NT2/D1 (cell line): Measurements from ENCODE around the gene PSAP.

Experiments used
- DNase-seq: peaks from one replicate; pipeline ENCODE4 v3.0.0-alpha.2; 2011; ENCODE audit warnings: low read depth, low spot score
- H3K27me3 ChIP-seq: 2 replicates; pipeline ENCODE4 v1.6.0; 2011; ENCODE audit warnings: mild to moderate bottlenecking; ENCODE audit not compliant: insufficient read length, insufficient read depth
- H3K36me3 ChIP-seq: 2 replicates; pipeline ENCODE4 v1.6.1; 2011; ENCODE audit warnings: mild to moderate bottlenecking, low read length, mixed read lengths; ENCODE audit not compliant: insufficient read depth, insufficient read length
- H3K4me1 ChIP-seq: 2 replicates; pipeline ENCODE4 v1.5.1; 2011; ENCODE audit not compliant: insufficient read depth, insufficient read length
- H3K4me3 ChIP-seq: 2 replicates; pipeline ENCODE4 v1.5.1; 2011; ENCODE audit warnings: low read depth; ENCODE audit not compliant: insufficient read length
- H3K9ac ChIP-seq: 2 replicates; pipeline ENCODE4 v1.6.0; 2011; ENCODE audit warnings: low read depth; ENCODE audit not compliant: insufficient read length
- H3K9me3 ChIP-seq: 2 replicates; pipeline ENCODE4 v1.5.1; 2011; ENCODE audit warnings: mild to moderate bottlenecking, low read length; ENCODE audit not compliant: insufficient read depth
- SUZ12 ChIP-seq: IDR thresholded peaks from 2 replicates; pipeline ENCODE4 v1.6.1; 2011; ENCODE audit not compliant: insufficient read length, insufficient read depth; ENCODE audit errors: extremely low read depth
- YY1 ChIP-seq: IDR thresholded peaks from 2 replicates; pipeline ENCODE4 v1.6.1; 2011; ENCODE audit not compliant: insufficient read length, insufficient read depth
- ZNF274 ChIP-seq: IDR thresholded peaks from 2 replicates; pipeline ENCODE4 v1.6.1; 2011; ENCODE audit warnings: mild to moderate bottlenecking, low read depth, low read length

The PSAP gene

DNA sequence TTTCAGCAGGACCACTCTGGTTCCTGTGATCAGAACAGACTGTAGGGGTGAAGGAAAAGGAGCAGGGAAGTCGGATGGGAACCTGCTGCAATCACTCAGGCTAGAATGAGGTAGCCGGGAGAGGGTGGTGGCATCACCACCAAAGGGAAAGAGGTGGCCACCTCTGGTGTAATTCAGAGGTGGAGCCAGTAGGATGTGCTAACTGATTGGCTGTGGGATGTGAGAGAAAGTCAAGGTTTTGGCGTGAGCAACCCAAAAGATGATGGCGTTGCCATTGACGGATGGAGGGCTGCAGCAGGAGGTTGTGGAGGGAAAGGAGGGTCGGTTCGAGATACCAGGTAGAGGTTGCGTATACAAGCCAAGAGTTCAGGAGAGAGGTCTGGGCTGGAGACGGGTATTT is 70.3 kb downstream of the PSAP start:
- Histone ChIP-seq H3K4me3 (no peak overlapping the region), H3K4me1 (peaks cover 9% of the 10 kb centered on the region), H3K9ac (no peak overlapping the region), H3K27me3 (no peaks in the 10 kb centered on the region), H3K9me3 (no peaks in the 10 kb centered on the region; the same call in 1 of the 2 replicates), H3K36me3 (no peaks in the 10 kb centered on the region)
- DNase-seq: no peak
- TF ChIP-seq SUZ12 (no peak), ZNF274 (no peak)

- TF ChIP-seq ZNF274 (no peak), SUZ12 (no peak), YY1 (no peak)
- no peak overlapping the region for H3K9ac ChIP-seq
- no peaks in the 10 kb centered on the region for H3K27me3 ChIP-seq
Measured at GRCh38 chr10:71780156-71780555, 70.9 kb downstream of the PSAP start.

DNA sequence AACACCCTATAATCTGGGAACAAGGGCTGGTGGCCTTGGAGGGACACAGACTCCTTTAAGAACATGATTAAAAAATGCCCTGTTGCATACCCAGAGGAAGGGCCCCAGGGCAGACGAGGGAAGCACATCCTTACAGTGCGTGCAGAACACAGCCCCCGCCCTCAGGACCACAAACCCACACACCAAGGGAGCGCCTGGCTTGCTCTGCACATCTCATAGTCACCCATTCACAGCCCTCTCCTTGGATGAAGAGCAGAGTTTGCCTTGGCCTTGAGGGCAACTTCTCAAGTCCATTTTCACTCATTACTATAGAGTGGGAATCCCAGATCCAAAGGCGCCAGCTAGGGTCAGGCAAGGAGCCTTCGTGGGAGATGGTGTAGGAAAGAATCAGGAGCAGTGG is 71.4 kb downstream of the PSAP start:
- H3K4me3 ChIP-seq: no peak overlapping the region
- H3K9me3 ChIP-seq: no peaks in the 10 kb centered on the region; the same call in 1 of the 2 replicates
- H3K27me3 ChIP-seq: peaks cover 4% of the 10 kb centered on the region
- H3K4me1 ChIP-seq: peaks cover 9% of the 10 kb centered on the region
- H3K36me3 ChIP-seq: no peaks in the 10 kb centered on the region
- no peak for DNase-seq
- TF ChIP-seq ZNF274 (no peak), YY1 (no peak), SUZ12 (no peak)
- H3K9ac ChIP-seq: no peak overlapping the region

More at GRCh38 chr10:71780156-71780555, 70.9 kb downstream of the PSAP start:
- Histone ChIP-seq H3K36me3 (no peaks in the 10 kb centered on the region), H3K4me1 (peaks cover 9% of the 10 kb centered on the region), H3K4me3 (no peak overlapping the region), H3K9me3 (no peaks in the 10 kb centered on the region; the same call in 1 of the 2 replicates)
- DNase-seq: no peak

DNA sequence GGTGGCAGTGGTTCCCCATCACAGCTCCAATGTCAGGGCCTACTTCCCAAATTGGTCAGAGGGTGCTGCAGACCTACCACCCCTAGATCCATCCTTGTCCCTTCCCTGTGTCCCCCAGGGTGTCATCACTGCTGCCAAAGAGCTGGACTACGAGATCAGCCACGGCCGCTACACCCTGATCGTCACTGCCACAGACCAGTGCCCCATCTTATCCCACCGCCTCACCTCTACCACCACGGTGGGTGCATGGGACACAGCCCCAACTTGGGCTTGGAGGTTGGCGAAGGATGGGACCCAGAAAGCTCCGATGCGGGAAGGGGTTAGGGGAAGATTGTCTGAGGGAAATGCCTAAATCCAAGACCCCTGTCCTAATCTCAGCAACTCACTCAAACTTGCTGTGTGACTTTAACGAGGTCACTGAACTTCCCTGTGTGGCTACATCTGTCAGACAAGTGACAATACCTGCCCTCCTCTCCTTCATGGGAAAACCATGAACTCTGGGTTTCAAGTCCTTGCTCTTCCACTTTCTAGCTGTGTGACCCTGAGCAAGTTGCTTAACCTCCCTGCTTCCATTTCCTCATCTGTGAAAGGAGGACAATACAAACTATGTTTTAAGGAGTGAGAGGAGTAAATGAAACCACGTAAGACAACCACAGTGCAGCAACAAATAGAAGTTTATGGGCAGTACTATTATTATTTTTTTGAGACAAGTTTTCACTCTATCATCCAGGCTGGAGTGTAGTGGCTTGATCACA is 72.8 kb downstream of the PSAP start:
- H3K27me3 ChIP-seq: peaks cover 17% of the 10 kb centered on the region

DNA sequence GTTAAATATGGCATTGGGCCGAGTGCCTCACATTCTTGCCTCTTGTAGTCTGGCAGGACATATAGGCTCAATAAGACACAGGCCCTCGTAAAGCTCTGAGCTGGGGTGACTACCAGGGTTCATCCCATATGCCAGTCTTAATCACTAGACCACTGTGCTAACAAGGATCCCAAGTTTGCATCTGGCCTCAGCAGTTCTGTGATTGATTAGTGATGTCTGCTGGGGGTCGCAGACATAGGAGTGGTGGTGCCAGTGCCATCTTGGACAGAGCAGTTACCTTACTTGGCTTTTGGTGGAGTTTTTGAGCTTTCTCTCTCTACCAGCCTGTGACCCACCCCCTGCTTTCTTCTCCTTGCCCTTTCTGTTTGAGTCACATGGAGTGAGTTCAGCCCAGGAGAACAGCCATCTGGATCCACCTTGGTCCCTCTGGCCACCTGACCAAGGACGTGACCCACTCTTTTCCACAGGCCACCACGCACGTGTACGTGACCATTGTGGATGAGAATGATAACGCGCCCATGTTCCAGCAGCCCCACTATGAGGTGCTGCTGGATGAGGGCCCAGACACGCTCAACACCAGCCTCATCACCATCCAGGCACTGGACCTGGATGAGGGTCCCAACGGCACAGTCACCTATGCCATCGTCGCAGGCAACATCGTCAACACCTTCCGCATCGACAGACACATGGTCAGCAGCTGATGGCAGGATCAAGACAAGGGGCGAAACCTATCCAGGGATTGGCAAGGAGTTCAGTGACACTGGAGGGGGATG is 73.7 kb downstream of the PSAP start:
- no peak overlapping the region for H3K4me3 ChIP-seq
- no peaks in the 10 kb centered on the region for H3K36me3 ChIP-seq
- peaks cover 25% of the 10 kb centered on the region for H3K27me3 ChIP-seq
- no peak for DNase-seq
- peaks cover 17% of the 10 kb centered on the region for H3K4me1 ChIP-seq
- no peaks in the 10 kb centered on the region; the same call in 1 of the 2 replicates for H3K9me3 ChIP-seq
- TF ChIP-seq SUZ12: no peak
- TF ChIP-seq YY1: no peak
- no peak overlapping the region for H3K9ac ChIP-seq

More for the DNA sequence above, 72.8 kb downstream of the PSAP start:
- no peak for TF ChIP-seq SUZ12
- TF ChIP-seq YY1: no peak
- no peak for TF ChIP-seq ZNF274
- Histone ChIP-seq H3K4me3 (no peak overlapping the region), H3K9ac (no peak overlapping the region), H3K36me3 (no peaks in the 10 kb centered on the region), H3K9me3 (no peaks in the 10 kb centered on the region; the same call in 1 of the 2 replicates), H3K4me1 (peaks cover 13% of the 10 kb centered on the region)
- no peak for DNase-seq

GRCh38 chr10:71776481-71776925 is 74.5 kb downstream of the PSAP start:
- TF ChIP-seq YY1 (no peak), SUZ12 (no peak), ZNF274 (no peak)
- no peak overlapping the region for H3K9ac ChIP-seq
- H3K4me1 ChIP-seq: peaks cover 12% of the 10 kb centered on the region
- peaks cover 34% of the 10 kb centered on the region for H3K27me3 ChIP-seq
- no peak for DNase-seq
- no peaks in the 10 kb centered on the region; the same call in 1 of the 2 replicates for H3K9me3 ChIP-seq
- H3K36me3 ChIP-seq: no peaks in the 10 kb centered on the region
- H3K4me3 ChIP-seq: no peak overlapping the region
